Gastroesophageal sphincter (tissue), 3 donors: ENCODE data around the gene ADGRG1.

Experiments used
- CTCF ChIP-seq, 4 experiments: fragments of 200-600 bp in 2 of 4; fragments of 450-650 bp in 2 of 4; sonication (generic) in 1 of 4; IDR thresholded peaks; one replicate each; pipeline ENCODE4 v1.5.1; 2017 to 2019; ENCODE audit warnings: antibody characterized with exemption in 4 of 4, mild to moderate bottlenecking in 2 of 4, moderate library complexity in 2 of 4
- EP300 ChIP-seq: sonication (generic); formaldehyde crosslinking; IDR thresholded peaks from one replicate; pipeline ENCODE4 v1.6.1; 2017; ENCODE audit warnings: antibody characterized with exemption, mild to moderate bottlenecking
- POLR2A ChIP-seq, 2 donors: fragments of 450-650 bp; IDR thresholded peaks; one replicate each; pipeline ENCODE4 v1.6.1; 2017; ENCODE audit warnings: antibody characterized with exemption in 2 of 2, mild to moderate bottlenecking in 2 of 2, moderate library complexity in 1 of 2

GRCh38 chr16:57630407-57630797 lies 2.0 kb downstream of the ADGRG1 start:
- TF ChIP-seq CTCF (IDR thresholded peaks at IDR 0.05) (no peak), EP300 (no peak), POLR2A (IDR thresholded peaks at IDR 0.05) (no peak)
